NCI-H146 (cell line): ENCODE measurements around the gene SNRPD3.
A peak's percentile ranks its signal among the peaks of the same experiment; 100 is the strongest.
"Not testable (repeated sequence)": the region's sequence is repeated elsewhere in the genome, so short reads cannot be mapped to it uniquely, and the experiment has no call there.

Experiments
- DNase-seq: peaks from one replicate; lab custom pipeline; 2025; lab: John Stamatoyannopoulos, UW

Gene SNRPD3

GRCh38 chr22:24592058-24592850 lies 36.5 kb downstream of the SNRPD3 start:
- peak; percentile 47 for DNase-seq

GRCh38 chr22:24592851-24593558 lies 37.2 kb downstream of the SNRPD3 start, which contains the start of gene LRRC75B:
Gene LRRC75B (minus strand): TSS chr22:24593073. CDS start chr22:24593039, 34 bp downstream.
- DNase-seq = peak; percentile 62

GRCh38 chr22:24593559-24593835 lies 37.7 kb downstream of the SNRPD3 start:
- DNase-seq = not testable (repeated sequence)

GRCh38 chr22:24593836-24594568 lies 38.2 kb downstream of the SNRPD3 start:
- no peak for DNase-seq

- DNase-seq = no peak
Measured at GRCh38 chr22:24594569-24595120, 38.8 kb downstream of the SNRPD3 start.

GRCh38 chr22:24595228-24595627 lies 39.4 kb downstream of the SNRPD3 start:
- DNase-seq = no peak

- no peak for DNase-seq
Measured at GRCh38 chr22:24595863-24596262, 40.1 kb downstream of the SNRPD3 start.

GRCh38 chr22:24597076-24597475 lies 41.3 kb downstream of the SNRPD3 start:
- DNase-seq = not testable (repeated sequence)

GRCh38 chr22:24599514-24599913 lies 43.7 kb downstream of the SNRPD3 start:
- no peak for DNase-seq

GRCh38 chr22:24599958-24600715 lies 44.3 kb downstream of the SNRPD3 start:
- DNase-seq = not testable (repeated sequence)

- no peak for DNase-seq
Measured at GRCh38 chr22:24601217-24602104, 45.7 kb downstream of the SNRPD3 start.

- not testable (repeated sequence) for DNase-seq
Measured at GRCh38 chr22:24602105-24602749, 46.4 kb downstream of the SNRPD3 start.

GRCh38 chr22:24602847-24603769 lies 47.3 kb downstream of the SNRPD3 start, which contains the start of gene GGT1:
Gene GGT1 (plus strand): TSS chr22:24603193. CDS start chr22:24611082, 7,889 bp downstream.
- not testable (repeated sequence) for DNase-seq

GRCh38 chr22:24603770-24604629 lies 48.2 kb downstream of the SNRPD3 start:
- DNase-seq = peak; percentile 25

GRCh38 chr22:24606340-24606739 lies 50.5 kb downstream of the SNRPD3 start:
- DNase-seq = not testable (repeated sequence)

- DNase-seq = not testable (repeated sequence)
Measured at GRCh38 chr22:24607429-24607983, 51.7 kb downstream of the SNRPD3 start.

- DNase-seq = not testable (repeated sequence)
Measured at GRCh38 chr22:24608327-24608726, 52.5 kb downstream of the SNRPD3 start.
